Motor neuron (in vitro differentiated cells): ENCODE measurements around the gene UPB1. TPM values are rescaled to one million over a fixed set of nuclear protein-coding genes. Genes with fewer than 3 reads are reported as not detected.
A peak's percentile ranks its signal among the peaks of the same experiment; 100 is the strongest.

Experiments
- ATAC-seq, 8 experiments: fragments of 200-7000 bp; cut with Tn5 transposase; replicated peaks in 6 of 8; 2 replicates each; pipeline ENCODE4 v1.8.0; 2021; ENCODE audit warnings: mild to moderate bottlenecking in 8 of 8, moderate library complexity in 8 of 8
- H3K27ac ChIP-seq, 2 donors: fragments of 250-450 bp; sonication (Bioruptor Pico); 2 replicates each; pipeline ENCODE4 v1.9.0; 2021; ENCODE audit warnings: antibody characterized with exemption in 2 of 2, mild to moderate bottlenecking in 2 of 2, moderate library complexity in 1 of 2
- H3K4me1 ChIP-seq, 2 donors: fragments of 250-450 bp; sonication (Bioruptor Pico); replicated peaks in 1 of 2; 2 replicates each; pipeline ENCODE4 v1.6.1; 2021; ENCODE audit warnings: antibody characterized with exemption in 2 of 2, mild to moderate bottlenecking in 2 of 2, moderate library complexity in 1 of 2
- H3K4me3 ChIP-seq, 5 donors: fragments of 250-450 bp; sonication (Bioruptor Pico); 2 replicates each; pipeline ENCODE4 v1.9.0; 2021; ENCODE audit warnings: antibody characterized with exemption in 5 of 5, mild to moderate bottlenecking in 5 of 5, moderate library complexity in 4 of 5
- WGBS, 10 experiments: fragments of 450-650 bp; shearing (Covaris generic); methylation state at CpG; one replicate each; pipeline ENCODE4 v1.0.0; 2022; 5-methylcytosine and 5-hydroxymethylcytosine counted together
- in situ Hi-C, 9 experiments: fragments of 400-800 bp; cut with MboI; loops; one replicate each; pipeline ENCODE4 v1.15.0; 2021; ENCODE audit warnings: low sequenced_read_pairs in 9 of 9, low pct_unique_long_range_greater_than_20kb in 2 of 9; ENCODE audit not compliant: unreplicated experiment in 9 of 9
- total RNA-seq, 8 experiments: library from RNA; unstranded; fragments of 300-600 nt; gene quantifications; 2 replicates each; pipeline versions ENCODE4 v1.2.3 to v1.2.4, GENCODE V29; 2022

Gene UPB1
- total RNA-seq, 8 experiments from 2014 or later = 0.10 to 0.95 (median 0.32) TPM

GRCh38 chr22:24512043-24512442, 16.9 kb downstream of the UPB1 start:
- Histone ChIP-seq H3K4me3 (no peak overlapping the region), H3K27ac (no peak overlapping the region), H3K4me1 (peaks cover 17 to 26% of the 10 kb centered on the region in 2 donors)
- WGBS, 10 experiments = 17 to 100% (median 79%) methylated on average over 1 to 3 of the region's 3 CpGs; no CpG with 5 or more reads in 2 of the 10 experiments
- ATAC-seq = peak in 1 of 8 experiments; percentile 25
- in situ Hi-C loops = loop anchor here in 2 of 9 experiments (10.0 to 25.0 kb wide), 2 partner anchors 87 to 200 kb away; partner anchors contain the start of gene ADORA2A (in 1 of the 2)

GRCh38 chr22:24513378-24514240, 18.5 kb downstream of the UPB1 start:
- WGBS, 10 experiments = 33 to 100% (median 89%) methylated on average over 1 to 9 of the region's 9 CpGs; no CpG with 5 or more reads in 1 of the 10 experiments
- H3K27ac ChIP-seq = no peak overlapping the region
- H3K4me1 ChIP-seq = peaks cover 8 to 18% of the 10 kb centered on the region in 2 donors
- ATAC-seq = no peak
- no peak overlapping the region for H3K4me3 ChIP-seq
- in situ Hi-C loops = loop anchor here in 2 of 9 experiments (10.0 to 25.0 kb wide), 2 partner anchors 89 to 201 kb away; partner anchors contain the start of gene ADORA2A (in 1 of the 2)

GRCh38 chr22:24514241-24515026, 19.3 kb downstream of the UPB1 start:
- in situ Hi-C loops = loop anchor here in 2 of 9 experiments (10.0 to 25.0 kb wide), 2 partner anchors 90 to 202 kb away; partner anchors contain the start of gene ADORA2A (in 1 of the 2)
- ATAC-seq = no peak
- 67 to 97% (median 84%) methylated on average over 2 to 9 of the region's 14 CpGs; no CpG with 5 or more reads in 2 of the 10 experiments for WGBS, 10 experiments
- H3K27ac ChIP-seq = no peak overlapping the region
- H3K4me1 ChIP-seq = peaks cover 8 to 18% of the 10 kb centered on the region in 2 donors
- H3K4me3 ChIP-seq = no peak overlapping the region

- in situ Hi-C loops = loop anchor here in 2 of 9 experiments (10.0 to 25.0 kb wide), 2 partner anchors 90 to 203 kb away; partner anchors contain the start of gene ADORA2A (in 1 of the 2)
- H3K27ac ChIP-seq = no peak overlapping the region
- H3K4me3 ChIP-seq = no peak overlapping the region
- H3K4me1 ChIP-seq = peaks cover 8 to 16% of the 10 kb centered on the region in 2 donors
- no peak for ATAC-seq
- WGBS, 10 experiments = 78 to 100% (median 80%) methylated on average over 1 to 4 of the region's 8 CpGs; no CpG with 5 or more reads in 7 of the 10 experiments
These were observed 19.9 kb downstream of the UPB1 start for GRCh38 chr22:24515027-24515338.

GRCh38 chr22:24516301-24516737, 21.2 kb downstream of the UPB1 start:
- Histone ChIP-seq H3K27ac (no peak overlapping the region), H3K4me3 (no peak overlapping the region), H3K4me1 (peaks cover 5 to 6% of the 10 kb centered on the region in 2 donors)
- peak in 5 of 8 experiments; percentile 40 to 93 (median 88) for ATAC-seq
- 50% methylated on average over 1 of the region's 3 CpGs; no CpG with 5 or more reads in 9 of the 10 experiments for WGBS, 10 experiments
- in situ Hi-C loops = loop anchor here in 2 of 9 experiments (10.0 to 25.0 kb wide), 2 partner anchors 92 to 204 kb away; partner anchors contain the start of gene ADORA2A (in 1 of the 2)

- 80 to 95% (median 80%) methylated on average over 1 to 2 of the region's 2 CpGs; no CpG with 5 or more reads in 7 of the 10 experiments for WGBS, 10 experiments
- ATAC-seq = peak in 1 of 8 experiments; percentile 65
- Histone ChIP-seq H3K27ac (no peak overlapping the region), H3K4me3 (no peak overlapping the region), H3K4me1 (peaks cover 0 to 2% of the 10 kb centered on the region in 2 donors)
- in situ Hi-C loops = loop anchor here in 2 of 9 experiments (10.0 to 25.0 kb wide), 2 partner anchors 93 to 205 kb away; partner anchors contain the start of gene ADORA2A (in 1 of the 2)
These were observed 22.3 kb downstream of the UPB1 start for GRCh38 chr22:24517446-24517845.

GRCh38 chr22:24518228-24518627, 23.1 kb downstream of the UPB1 start:
- in situ Hi-C loops = loop anchor here in 2 of 9 experiments (10.0 to 25.0 kb wide), 2 partner anchors 93 to 206 kb away; partner anchors contain the start of gene ADORA2A (in 1 of the 2)
- WGBS, 10 experiments = 40 to 80% (median 63%) methylated on average over 1 to 2 of the region's 3 CpGs; no CpG with 5 or more reads in 4 of the 10 experiments
- ATAC-seq = no peak
- H3K4me1 ChIP-seq = peaks cover 0 to 2% of the 10 kb centered on the region in 2 donors
- H3K27ac ChIP-seq = no peak overlapping the region
- no peak overlapping the region for H3K4me3 ChIP-seq

- peaks cover 2% of the 10 kb centered on the region in 2 donors for H3K4me1 ChIP-seq
- no peak overlapping the region for H3K27ac ChIP-seq
- H3K4me3 ChIP-seq = no peak overlapping the region
- no peak for ATAC-seq
- in situ Hi-C loops = loop anchor here in 2 of 9 experiments (10.0 to 25.0 kb wide), 2 partner anchors 94 to 207 kb away; partner anchors contain the start of gene ADORA2A (in 1 of the 2)
- WGBS, 10 experiments = 58 to 83% (median 71%) methylated on average over 1 to 9 of the region's 9 CpGs; no CpG with 5 or more reads in 2 of the 10 experiments
These were observed 23.8 kb downstream of the UPB1 start for GRCh38 chr22:24518771-24519485.

GRCh38 chr22:24519496-24519895, 24.4 kb downstream of the UPB1 start:
- H3K4me1 ChIP-seq = peaks cover 2 to 3% of the 10 kb centered on the region in 2 donors
- in situ Hi-C loops = loop anchor here in 2 of 9 experiments (10.0 to 25.0 kb wide), 2 partner anchors 95 to 207 kb away; partner anchors contain the start of gene ADORA2A (in 1 of the 2)
- 40 to 100% (median 80%) methylated on average over 1 to 5 of the region's 5 CpGs; no CpG with 5 or more reads in 3 of the 10 experiments for WGBS, 10 experiments
- no peak for ATAC-seq
- no peak overlapping the region for H3K27ac ChIP-seq
- H3K4me3 ChIP-seq = no peak overlapping the region

- Histone ChIP-seq H3K4me1 (peaks cover 3 to 5% of the 10 kb centered on the region in 2 donors), H3K4me3 (no peak overlapping the region), H3K27ac (no peak overlapping the region)
- in situ Hi-C loops = loop anchor here in 1 of 9 experiments (10.0 to 25.0 kb wide), 2 partner anchors 97 to 210 kb away; partner anchors contain the start of gene ADORA2A
- 0 to 100% (median 25%) methylated on average over 1 to 6 of the region's 8 CpGs; no CpG with 5 or more reads in 5 of the 10 experiments for WGBS, 10 experiments
- ATAC-seq = peak; percentile 52 to 91 (median 83)
These were observed 26.7 kb downstream of the UPB1 start for GRCh38 chr22:24521791-24522245.

- in situ Hi-C loops = loop anchor here in 1 of 9 experiments (10.0 to 25.0 kb wide), 2 partner anchors 99 to 212 kb away; partner anchors contain the start of gene ADORA2A
- H3K4me3 ChIP-seq = no peak overlapping the region
- 29 to 100% (median 67%) methylated on average over 1 of the region's 2 CpGs; no CpG with 5 or more reads in 5 of the 10 experiments for WGBS, 10 experiments
- peak in 1 of 8 experiments; percentile 31 for ATAC-seq
- H3K27ac ChIP-seq = no peak overlapping the region
- H3K4me1 ChIP-seq = peaks cover 3 to 5% of the 10 kb centered on the region in 2 donors
These were observed 28.7 kb downstream of the UPB1 start for GRCh38 chr22:24523873-24524272.
